Measurements from ENCODE around the gene DBH.

Gene DBH

DNA sequence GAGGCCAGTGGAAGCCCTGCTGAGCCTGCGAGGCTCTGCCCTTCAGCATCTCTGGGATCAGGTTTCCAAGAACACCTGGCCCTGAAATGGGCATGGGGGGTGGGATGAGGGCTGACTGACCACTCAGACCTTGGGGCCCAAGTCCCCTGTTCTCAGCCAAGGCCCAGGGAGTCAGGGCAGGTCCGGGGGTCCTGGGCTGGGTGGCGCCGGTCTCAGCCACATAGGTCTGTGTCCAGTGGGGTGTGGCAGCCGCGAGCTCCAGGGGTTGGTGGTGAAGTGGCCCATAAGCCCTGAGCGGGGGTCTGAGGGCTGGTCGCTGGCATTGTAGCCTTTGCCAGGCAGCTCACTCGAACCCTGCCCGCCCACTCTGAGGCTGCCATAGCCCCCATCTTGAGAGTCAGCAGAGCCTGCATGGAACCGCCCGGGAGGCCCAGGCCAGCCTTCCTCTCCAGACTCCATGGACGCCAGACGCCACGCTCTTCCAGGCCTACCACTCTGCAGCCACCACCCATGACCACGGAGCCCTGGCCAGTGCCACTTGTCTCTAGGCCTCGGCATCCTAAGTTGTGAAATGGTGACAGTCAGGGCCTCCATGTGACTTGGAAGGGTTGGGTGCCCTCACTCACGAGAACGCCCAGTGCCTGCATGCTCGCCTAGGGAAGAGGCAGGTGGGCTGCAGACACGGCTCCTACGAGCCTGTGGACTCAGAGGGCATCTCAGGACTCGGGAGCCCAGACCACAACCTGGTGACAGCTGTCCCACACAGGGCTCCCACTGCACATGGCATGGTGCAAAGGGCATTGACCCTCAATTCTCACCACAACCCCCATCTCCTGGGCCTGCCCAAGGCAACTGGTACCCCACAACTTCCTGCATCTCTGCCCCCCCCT, 6.7 kb upstream of the DBH start:
- Mint-ChIP-seq H3K27ac (no peak overlapping the region), H3K9me3 (peaks cover 19% of the 10 kb centered on the region), H3K36me3 (no peaks in the 10 kb centered on the region), H3K27me3 (peaks cover 33% of the 10 kb centered on the region), H3K4me3 (no peak overlapping the region), H3K4me1 (no peaks in the 10 kb centered on the region)
- no peak for ATAC-seq

DNA sequence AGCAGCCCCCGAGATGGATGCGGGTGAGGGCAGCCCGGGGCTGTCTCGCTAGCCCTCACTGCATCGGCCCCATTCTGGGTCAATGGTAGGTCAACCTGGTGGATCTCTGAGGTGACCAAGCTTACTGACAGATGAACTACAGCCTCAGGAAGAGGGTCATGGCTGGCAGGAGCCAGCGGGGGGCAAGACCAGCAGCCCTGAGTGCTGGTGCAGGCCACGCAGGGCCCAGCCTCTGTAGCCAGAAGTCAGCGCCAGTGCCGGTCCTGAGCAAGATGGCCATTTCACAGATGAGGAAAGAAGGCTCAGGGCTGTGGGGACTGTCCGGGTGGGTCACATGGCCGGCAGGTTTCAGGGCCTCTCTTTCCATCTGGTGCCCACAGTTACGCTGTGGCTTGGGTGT, 5.1 kb upstream of the DBH start:
- ATAC-seq: no peak
- Mint-ChIP-seq H3K27ac (no peak overlapping the region), H3K4me3 (no peak overlapping the region), H3K36me3 (no peaks in the 10 kb centered on the region), H3K9me3 (peaks cover 13% of the 10 kb centered on the region), H3K27me3 (peaks cover 48% of the 10 kb centered on the region), H3K4me1 (no peaks in the 10 kb centered on the region)

DNA sequence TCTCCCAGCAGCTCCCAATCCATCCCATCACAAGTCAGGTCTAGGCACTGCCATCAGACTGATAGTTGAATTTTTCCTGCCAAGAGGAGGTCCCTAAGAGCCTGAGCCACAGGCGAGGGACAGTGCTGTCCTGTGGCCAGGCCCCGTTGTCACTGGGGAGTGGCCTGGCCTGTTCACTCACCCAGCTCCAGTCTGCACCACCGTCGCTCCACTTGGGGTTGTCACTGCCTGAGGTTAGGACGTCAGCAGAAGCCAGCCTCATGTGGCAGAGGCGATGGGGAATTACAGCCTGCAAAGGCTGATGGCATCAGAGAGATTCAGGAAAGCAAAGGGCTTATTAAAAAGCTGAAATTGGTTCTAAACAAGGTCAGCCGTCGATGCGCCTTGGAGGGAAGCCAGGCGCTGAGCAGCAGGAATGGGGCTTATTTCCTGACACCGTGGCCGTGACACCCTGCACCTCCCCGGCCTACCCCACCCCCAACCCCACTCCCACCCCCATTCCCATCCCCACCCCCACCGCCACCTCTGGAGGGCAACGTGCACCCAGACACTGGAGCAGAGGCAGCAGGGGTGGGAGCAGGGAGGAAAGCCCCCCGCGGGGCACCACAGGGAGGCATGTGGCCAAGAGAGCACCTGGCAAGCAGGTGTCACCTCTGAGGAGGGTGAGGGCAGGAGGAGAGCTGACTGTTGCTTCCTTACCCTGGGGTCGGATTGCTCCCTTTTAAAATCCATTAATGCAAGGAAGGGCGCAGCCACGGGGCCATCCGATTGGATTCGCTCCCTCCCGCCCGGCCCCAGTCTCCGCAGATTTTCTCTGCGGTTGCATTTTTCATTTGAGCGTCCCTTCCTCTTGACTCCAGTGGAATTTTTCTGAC, 3.1 kb upstream of the DBH start:
- Mint-ChIP-seq H3K9me3 (no peaks in the 10 kb centered on the region), H3K27me3 (peaks cover 61% of the 10 kb centered on the region), H3K4me3 (no peak overlapping the region), H3K27ac (no peak overlapping the region), H3K36me3 (no peaks in the 10 kb centered on the region), H3K4me1 (no peaks in the 10 kb centered on the region)
- ATAC-seq: no peak

DNA sequence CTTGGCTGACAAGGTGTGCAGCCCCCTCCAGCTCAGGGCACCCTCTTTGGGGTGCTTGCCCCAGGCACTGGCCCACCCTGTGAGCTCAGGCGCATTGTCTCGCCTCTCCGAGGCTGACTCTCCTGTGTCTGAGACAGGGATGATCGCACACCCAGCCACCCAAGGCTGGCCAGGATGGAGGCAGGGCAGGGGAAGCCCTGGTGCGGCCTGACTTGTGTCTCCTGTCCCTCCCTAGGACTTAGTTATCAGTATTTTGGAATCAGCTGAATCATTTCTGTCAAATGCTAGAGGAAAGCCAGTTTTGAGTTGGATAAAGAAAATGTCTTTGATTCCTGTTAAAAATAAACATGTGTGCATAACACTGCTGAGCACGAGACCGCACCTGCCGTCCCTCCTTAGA, 2.5 kb upstream of the DBH start:
- H3K9me3 Mint-ChIP-seq: no peaks in the 10 kb centered on the region
- no peaks in the 10 kb centered on the region for H3K4me1 Mint-ChIP-seq
- no peaks in the 10 kb centered on the region for H3K36me3 Mint-ChIP-seq
- H3K27ac Mint-ChIP-seq: no peak overlapping the region
- H3K4me3 Mint-ChIP-seq: no peak overlapping the region
- H3K27me3 Mint-ChIP-seq: peaks cover 67% of the 10 kb centered on the region
- ATAC-seq: no peak

DNA sequence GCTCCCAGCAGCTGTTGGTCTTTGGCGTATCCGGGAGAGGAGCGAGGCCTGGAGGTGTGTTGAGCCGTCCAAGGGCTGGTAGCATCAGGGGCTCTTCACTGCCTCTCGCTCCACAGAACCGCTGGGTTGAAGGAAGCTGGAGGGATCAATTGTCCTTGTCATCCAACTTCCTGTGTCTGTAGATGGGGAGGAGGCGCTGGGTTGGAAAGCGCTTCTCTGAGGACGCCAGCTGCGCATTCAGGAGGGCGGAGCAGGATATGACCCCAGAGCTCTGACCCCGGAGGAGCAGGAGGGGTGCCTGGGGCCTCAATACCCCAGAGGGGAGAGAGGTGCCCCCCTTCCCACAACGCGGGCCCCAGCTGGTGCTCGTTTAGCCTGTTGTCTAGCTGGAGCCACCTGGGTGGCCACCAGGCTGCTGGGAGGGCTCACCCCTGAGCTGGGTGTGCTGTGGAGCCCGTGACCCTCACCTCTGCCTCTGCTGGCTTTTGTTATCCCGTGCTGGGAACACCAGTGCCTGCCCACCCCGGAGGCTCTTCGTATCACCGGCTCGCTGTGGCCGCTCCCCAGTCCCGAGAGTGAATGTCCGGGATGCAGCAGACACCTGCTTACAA, 2.0 kb upstream of the DBH start:
- H3K4me3 Mint-ChIP-seq: no peak overlapping the region
- no peak overlapping the region for H3K27ac Mint-ChIP-seq
- H3K4me1 Mint-ChIP-seq: no peaks in the 10 kb centered on the region
- no peaks in the 10 kb centered on the region for H3K36me3 Mint-ChIP-seq
- no peak for ATAC-seq
- H3K9me3 Mint-ChIP-seq: no peaks in the 10 kb centered on the region
- peaks cover 69% of the 10 kb centered on the region for H3K27me3 Mint-ChIP-seq

DNA sequence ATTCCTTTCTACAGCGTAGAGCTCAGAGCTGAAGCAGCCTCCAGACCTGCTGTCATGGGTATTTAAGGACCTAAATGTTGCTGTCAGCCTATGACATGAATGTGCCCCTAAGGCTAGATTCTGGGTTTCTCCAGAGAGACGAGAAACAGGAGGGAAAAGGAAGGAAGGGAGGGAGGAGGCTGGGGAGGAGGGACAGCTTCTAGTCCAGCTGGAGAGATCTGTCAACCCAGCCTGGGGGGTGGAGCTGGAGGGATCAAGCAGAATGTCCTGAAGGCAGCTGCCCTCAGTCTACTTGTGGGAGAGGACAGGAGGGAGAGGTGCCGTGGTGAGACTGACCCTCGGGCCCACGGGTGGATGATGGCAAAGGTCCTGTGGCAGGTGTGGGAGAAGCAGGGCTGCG, 1.1 kb upstream of the DBH start:
- no peak overlapping the region for H3K4me3 Mint-ChIP-seq
- H3K27ac Mint-ChIP-seq: no peak overlapping the region
- no peaks in the 10 kb centered on the region for H3K9me3 Mint-ChIP-seq
- H3K36me3 Mint-ChIP-seq: no peaks in the 10 kb centered on the region
- H3K4me1 Mint-ChIP-seq: no peaks in the 10 kb centered on the region
- peaks cover 78% of the 10 kb centered on the region for H3K27me3 Mint-ChIP-seq
- ATAC-seq: no peak

DNA sequence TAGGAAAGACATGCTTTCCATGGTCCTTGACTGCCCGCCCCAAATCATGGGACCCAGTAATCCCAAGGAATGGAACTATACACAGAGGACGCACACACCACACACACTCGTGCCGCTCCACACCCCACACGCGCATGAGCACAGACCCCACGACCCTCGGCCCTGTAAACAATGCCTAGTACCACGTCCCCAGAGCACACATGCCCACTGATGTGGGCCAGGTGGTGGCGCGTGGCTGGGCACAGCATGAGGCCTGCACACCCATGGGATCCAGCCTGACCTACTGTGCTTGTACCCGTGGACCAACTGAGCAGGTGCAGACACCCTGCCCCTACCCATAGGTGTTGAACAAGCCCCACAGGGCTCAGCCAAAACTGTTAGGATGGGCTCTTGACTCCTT, 739 bp downstream of the DBH start:
- no peaks in the 10 kb centered on the region for H3K36me3 Mint-ChIP-seq
- H3K4me1 Mint-ChIP-seq: no peaks in the 10 kb centered on the region
- H3K27ac Mint-ChIP-seq: no peak overlapping the region
- no peaks in the 10 kb centered on the region for H3K9me3 Mint-ChIP-seq
- H3K27me3 Mint-ChIP-seq: peaks cover 80% of the 10 kb centered on the region
- ATAC-seq: no peak
- no peak overlapping the region for H3K4me3 Mint-ChIP-seq

DNA sequence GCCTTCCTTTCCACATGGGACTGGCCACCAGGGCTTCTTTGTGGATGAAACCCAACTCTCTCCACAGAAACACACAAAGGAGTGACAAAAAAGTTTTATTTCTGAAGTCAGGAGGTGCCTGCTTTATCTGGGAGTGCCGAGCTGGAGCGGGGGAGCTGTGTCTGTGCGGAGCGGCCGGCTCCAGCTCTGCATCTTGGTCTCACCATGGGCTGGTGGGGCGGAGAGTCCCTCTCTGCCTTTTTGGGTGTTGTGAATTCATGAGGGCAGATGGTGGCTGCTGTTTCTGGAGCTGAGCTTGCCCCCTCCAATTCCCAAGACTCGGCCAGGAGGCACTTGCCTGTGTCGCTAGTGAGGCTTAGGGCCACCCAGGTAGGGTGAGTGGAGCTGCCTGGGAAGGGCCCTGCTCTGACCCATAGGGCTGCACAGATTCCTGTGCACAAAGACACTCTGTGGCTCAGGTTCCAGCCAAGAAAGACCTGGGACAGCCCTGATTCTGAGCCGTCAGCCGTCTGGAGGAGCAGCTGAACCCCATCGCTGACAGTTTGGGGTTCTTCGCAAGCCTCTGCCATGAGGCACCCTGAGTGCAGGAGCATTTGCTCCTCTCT, 1.4 kb downstream of the DBH start:
- Mint-ChIP-seq H3K27ac (no peak overlapping the region), H3K4me1 (no peaks in the 10 kb centered on the region), H3K36me3 (no peaks in the 10 kb centered on the region), H3K4me3 (no peak overlapping the region), H3K27me3 (peaks cover 83% of the 10 kb centered on the region), H3K9me3 (no peaks in the 10 kb centered on the region)
- ATAC-seq: no peak

DNA sequence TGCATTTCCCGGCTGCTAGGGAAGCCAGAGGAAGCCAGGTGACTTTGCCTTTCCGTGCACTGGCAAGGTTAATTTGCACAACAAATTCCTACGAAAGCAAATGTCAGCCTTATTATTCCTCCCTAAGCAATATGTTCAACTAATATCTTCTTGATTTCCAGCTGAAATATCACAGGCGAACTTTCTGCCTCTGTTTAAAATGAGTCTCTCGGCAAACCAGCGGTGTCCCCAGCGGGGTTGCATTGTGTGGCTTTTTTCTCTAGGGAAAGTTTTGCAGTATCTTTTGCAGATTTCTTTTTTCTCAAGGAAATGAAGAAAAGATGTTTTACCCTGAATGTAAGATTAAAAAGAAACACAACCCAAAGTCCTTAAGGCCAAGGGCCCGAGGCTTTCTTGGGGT, 1.9 kb downstream of the DBH start:
- Mint-ChIP-seq H3K27me3 (peaks cover 78% of the 10 kb centered on the region), H3K27ac (no peak overlapping the region), H3K4me1 (no peaks in the 10 kb centered on the region), H3K9me3 (no peaks in the 10 kb centered on the region), H3K4me3 (no peak overlapping the region), H3K36me3 (no peaks in the 10 kb centered on the region)
- no peak for ATAC-seq

DNA sequence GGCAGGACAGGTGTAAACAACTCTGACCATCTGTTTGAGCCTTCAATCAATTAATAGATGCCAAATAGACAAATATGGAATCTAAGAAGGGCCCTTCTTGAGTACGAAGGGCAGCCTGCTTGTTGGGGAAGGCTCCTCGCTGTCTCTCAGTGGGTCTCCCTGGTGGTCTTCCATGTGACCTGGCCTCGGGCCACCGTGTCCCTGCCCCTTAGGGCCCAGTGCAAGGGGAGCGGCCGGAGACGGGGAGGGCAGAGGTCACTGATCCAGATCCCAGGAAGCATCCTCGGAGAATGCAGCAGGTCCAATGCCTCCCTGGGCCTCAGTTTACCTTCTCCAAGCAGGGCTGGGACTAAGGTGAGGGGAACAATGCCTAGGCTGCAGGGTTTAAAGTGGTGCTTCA, 2.5 kb downstream of the DBH start:
- no peaks in the 10 kb centered on the region for H3K36me3 Mint-ChIP-seq
- peaks cover 72% of the 10 kb centered on the region for H3K27me3 Mint-ChIP-seq
- no peak for ATAC-seq
- H3K4me1 Mint-ChIP-seq: no peaks in the 10 kb centered on the region
- no peak overlapping the region for H3K27ac Mint-ChIP-seq
- no peaks in the 10 kb centered on the region for H3K9me3 Mint-ChIP-seq
- H3K4me3 Mint-ChIP-seq: no peak overlapping the region

DNA sequence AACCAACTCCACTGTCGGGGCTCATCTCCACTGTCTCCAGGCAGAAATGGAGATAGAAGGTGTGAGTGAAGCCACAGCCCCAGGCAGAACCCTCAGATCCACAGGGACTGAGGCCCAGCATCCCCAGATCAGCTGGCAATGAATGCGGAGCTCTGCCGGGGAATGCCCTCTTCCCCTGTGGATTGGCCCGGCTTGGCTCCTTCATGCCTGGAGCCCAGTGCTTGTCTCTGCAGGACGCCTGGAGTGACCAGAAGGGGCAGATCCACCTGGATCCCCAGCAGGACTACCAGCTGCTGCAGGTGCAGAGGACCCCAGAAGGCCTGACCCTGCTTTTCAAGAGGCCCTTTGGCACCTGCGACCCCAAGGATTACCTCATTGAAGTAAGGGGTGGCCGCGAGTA, 3.5 kb downstream of the DBH start:
- Mint-ChIP-seq H3K9me3 (no peaks in the 10 kb centered on the region), H3K27ac (no peak overlapping the region), H3K4me3 (no peak overlapping the region), H3K4me1 (no peaks in the 10 kb centered on the region), H3K36me3 (no peaks in the 10 kb centered on the region), H3K27me3 (peaks cover 73% of the 10 kb centered on the region)
- no peak for ATAC-seq

DNA sequence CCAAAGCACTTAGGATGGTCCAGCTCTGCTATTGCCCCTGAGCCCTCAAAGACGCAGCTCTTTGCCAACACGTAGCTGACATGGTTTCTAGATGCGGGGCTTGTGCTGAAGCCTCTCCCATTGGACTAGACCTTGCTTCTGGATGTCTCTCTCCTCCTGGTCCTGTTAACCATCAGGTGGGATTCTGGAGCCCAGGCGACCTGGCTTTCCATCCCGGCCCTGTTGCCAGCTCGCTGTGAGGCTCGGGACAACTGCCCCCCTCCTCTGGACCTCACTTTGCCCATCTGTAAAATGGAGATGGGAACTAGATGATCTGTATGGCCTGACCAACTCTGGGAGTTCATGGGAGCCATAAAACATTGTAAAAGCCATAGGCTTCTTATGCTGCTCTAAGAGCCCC, 4.0 kb downstream of the DBH start:
- Mint-ChIP-seq H3K36me3 (no peaks in the 10 kb centered on the region), H3K9me3 (no peaks in the 10 kb centered on the region), H3K4me1 (no peaks in the 10 kb centered on the region), H3K27ac (no peak overlapping the region), H3K27me3 (peaks cover 73% of the 10 kb centered on the region), H3K4me3 (no peak overlapping the region)
- ATAC-seq: no peak

DNA sequence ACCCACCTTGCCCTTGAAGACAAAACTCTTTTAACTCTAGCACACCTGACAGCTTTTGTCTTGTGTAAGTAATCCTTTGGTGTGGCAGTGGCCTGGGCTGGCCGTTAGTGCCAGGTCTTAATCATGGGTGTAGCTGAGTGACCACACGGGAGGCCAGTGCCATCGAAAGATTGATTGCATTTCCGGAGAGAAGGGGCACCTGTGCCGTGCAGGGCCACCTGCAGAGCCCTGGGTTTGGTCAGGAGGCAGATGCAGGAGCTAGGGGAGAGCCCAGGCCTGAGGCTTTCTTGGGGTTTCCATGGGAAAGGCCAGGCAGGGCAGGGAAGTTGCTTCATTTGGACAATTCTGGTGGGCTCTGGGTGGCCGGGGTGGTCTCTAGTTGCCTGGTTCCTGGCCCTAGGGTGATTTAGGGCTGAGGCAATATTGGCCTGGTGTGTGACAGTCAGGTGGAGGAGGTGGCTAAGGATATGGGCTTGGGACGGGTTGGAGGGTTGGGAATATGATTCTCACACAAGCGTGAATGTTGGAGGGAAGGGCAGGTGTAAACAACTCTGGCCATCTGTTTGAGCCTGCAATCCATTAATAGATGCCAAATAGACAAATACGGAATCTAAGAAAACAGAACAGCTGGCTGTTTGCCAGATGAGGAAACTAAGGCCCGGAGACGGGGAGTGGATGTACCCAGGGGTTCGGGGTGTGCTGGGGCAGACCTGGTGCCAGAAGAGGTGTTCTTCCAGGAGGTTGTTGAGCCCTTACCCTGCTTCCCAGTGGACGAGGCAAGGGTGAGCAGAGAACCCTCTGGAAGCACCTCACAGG, 4.6 kb downstream of the DBH start:
- no peak overlapping the region for H3K4me3 Mint-ChIP-seq
- no peaks in the 10 kb centered on the region for H3K9me3 Mint-ChIP-seq
- ATAC-seq: no peak
- no peaks in the 10 kb centered on the region for H3K4me1 Mint-ChIP-seq
- no peak overlapping the region for H3K27ac Mint-ChIP-seq
- H3K36me3 Mint-ChIP-seq: no peaks in the 10 kb centered on the region
- peaks cover 68% of the 10 kb centered on the region for H3K27me3 Mint-ChIP-seq

DNA sequence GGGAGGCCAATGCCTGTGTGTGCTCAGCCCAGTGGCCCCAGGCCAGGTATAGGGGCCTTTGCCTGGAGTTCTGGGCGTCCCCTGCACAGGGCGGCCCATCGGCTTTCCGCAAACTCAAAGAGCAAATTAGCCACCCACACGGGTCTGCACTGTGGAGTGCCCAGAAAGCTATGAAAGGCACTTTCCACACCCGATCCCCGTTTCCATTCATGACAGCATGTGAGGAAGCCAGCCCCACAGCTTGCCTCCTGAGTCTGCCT, 5.2 kb downstream of the DBH start:
- H3K27me3 Mint-ChIP-seq: peaks cover 64% of the 10 kb centered on the region
- no peaks in the 10 kb centered on the region for H3K36me3 Mint-ChIP-seq
- ATAC-seq: no peak
- H3K9me3 Mint-ChIP-seq: no peaks in the 10 kb centered on the region
- H3K4me3 Mint-ChIP-seq: no peak overlapping the region
- H3K27ac Mint-ChIP-seq: no peak overlapping the region
- H3K4me1 Mint-ChIP-seq: no peaks in the 10 kb centered on the region
